Vagina (tissue), 2 donors: ENCODE measurements around the gene F12. TPM values are rescaled to one million over a fixed set of nuclear protein-coding genes. Genes with fewer than 3 reads are reported as not detected.

ENCODE experiments used
- DNase-seq, 2 donors: peaks; one replicate each; pipeline ENCODE4 v3.0.0-alpha.2; 2017; ENCODE audit errors: extremely low spot score in 2 of 2
- H3K27ac ChIP-seq: fragments of 200-600 bp; sonication (generic); one replicate; pipeline ENCODE4 v1.5.1; 2019
- H3K27me3 ChIP-seq: fragments of 200-600 bp; sonication (generic); one replicate; pipeline ENCODE4 v1.5.1; 2019
- H3K36me3 ChIP-seq, 2 donors: fragments of 200-600 bp; sonication (generic); one replicate each; pipeline ENCODE4 v1.5.1; 2017 to 2019
- H3K4me1 ChIP-seq: fragments of 200-600 bp; sonication (generic); one replicate; pipeline ENCODE4 v1.5.1; 2019
- H3K4me3 ChIP-seq, 2 donors: fragments of 200-600 bp; sonication (generic); 1 replicate in 1 of 2; 2 replicates in 1 of 2; pipeline ENCODE4 v1.5.1; 2016 to 2019
- H3K9me3 ChIP-seq: fragments of 200-600 bp; sonication (generic); one replicate; pipeline ENCODE4 v1.5.1; 2019
- CTCF ChIP-seq, 3 experiments: fragments of 450-650 bp in 2 of 3; fragments of 200-600 bp in 1 of 3; sonication (generic) in 1 of 3; IDR thresholded peaks; one replicate each; pipeline ENCODE4 v1.5.1; 2017 to 2019; ENCODE audit warnings: antibody characterized with exemption in 3 of 3, mild to moderate bottlenecking in 2 of 3, moderate library complexity in 2 of 3
- POLR2A ChIP-seq, 2 donors: fragments of 450-650 bp; IDR thresholded peaks; one replicate each; pipeline ENCODE4 v1.6.1; 2017; ENCODE audit warnings: antibody characterized with exemption in 2 of 2, mild to moderate bottlenecking in 2 of 2, moderate library complexity in 2 of 2
- POLR2AphosphoS5 ChIP-seq, 2 donors: sonication (generic); formaldehyde crosslinking; IDR thresholded peaks; one replicate each; pipeline ENCODE4 v1.9.0; 2017; ENCODE audit warnings: antibody characterized with exemption in 2 of 2, mild to moderate bottlenecking in 2 of 2, low read depth in 1 of 2; ENCODE audit not compliant: insufficient read depth in 1 of 2
- intact Hi-C: fragments of 100-400 bp; cut with DNase I; formaldehyde crosslinking; loops from one replicate; pipeline ENCODE4 v1.15.1; 2023
- total RNA-seq: library from RNA; depleted of rRNA; stranded (reverse); fragments of >200 nt; gene quantifications from one replicate; pipeline ENCODE4 v1.2.3, GENCODE V29; 2016

Gene F12
- total RNA-seq, 1 donor from 2014 or later = 5.2 TPM

- Histone ChIP-seq H3K36me3 (no peaks in the 10 kb centered on the region), H3K27ac (no peak overlapping the region), H3K9me3 (no peaks in the 10 kb centered on the region), H3K4me3 (no peak overlapping the region), H3K4me1 (peaks cover 36% of the 10 kb centered on the region), H3K27me3 (no peaks in the 10 kb centered on the region)
- intact Hi-C loops = loop anchor here (2.0 kb wide), 1 partner anchor 46 kb away; no protein-coding TSS in a partner anchor
- no peak for DNase-seq
- TF ChIP-seq POLR2A (IDR thresholded peaks at IDR 0.05) = no peak
- no peak for TF ChIP-seq POLR2AphosphoS5 (IDR thresholded peaks at IDR 0.05; ENCODE audit: insufficient read depth in 1 of 2, low read depth in 1 of 2)
- no peak for TF ChIP-seq CTCF (IDR thresholded peaks at IDR 0.05)
Observed at GRCh38 chr5:177448244-177448950, 39.0 kb upstream of the F12 start.

GRCh38 chr5:177447611-177448243, 38.4 kb upstream of the F12 start:
- Histone ChIP-seq H3K27ac (peak overlapping the region; percentile 19), H3K27me3 (no peaks in the 10 kb centered on the region), H3K9me3 (no peaks in the 10 kb centered on the region), H3K36me3 (no peaks in the 10 kb centered on the region), H3K4me3 (peak overlapping the region; percentile 50 to 70), H3K4me1 (peaks cover 36% of the 10 kb centered on the region)
- intact Hi-C loops = loop anchor here (2.0 kb wide), 1 partner anchor 45 kb away; no protein-coding TSS in a partner anchor
- no peak for TF ChIP-seq CTCF (IDR thresholded peaks at IDR 0.05)
- no peak for TF ChIP-seq POLR2A (IDR thresholded peaks at IDR 0.05)
- TF ChIP-seq POLR2AphosphoS5 (IDR thresholded peaks at IDR 0.05; ENCODE audit: insufficient read depth in 1 of 2, low read depth in 1 of 2) = no peak
- no peak for DNase-seq

GRCh38 chr5:177447066-177447610, 37.8 kb upstream of the F12 start:
- H3K27ac ChIP-seq = peak overlapping the region; percentile 19
- DNase-seq = no peak
- peaks cover 36% of the 10 kb centered on the region for H3K4me1 ChIP-seq
- peak overlapping the region; percentile 50 to 70 for H3K4me3 ChIP-seq
- no peaks in the 10 kb centered on the region for H3K9me3 ChIP-seq
- intact Hi-C loops = no loop called here
- no peaks in the 10 kb centered on the region for H3K36me3 ChIP-seq
- TF ChIP-seq POLR2AphosphoS5 (IDR thresholded peaks at IDR 0.05; ENCODE audit: insufficient read depth in 1 of 2, low read depth in 1 of 2) (no peak), POLR2A (IDR thresholded peaks at IDR 0.05) (no peak), CTCF (IDR thresholded peaks at IDR 0.05) (no peak)
- H3K27me3 ChIP-seq = no peaks in the 10 kb centered on the region

GRCh38 chr5:177446200-177447065, 37.1 kb upstream of the F12 start, which contains the start of gene PRR7:
Gene PRR7, plus strand, starts transcription at chr5:177446814. Its CDS starts 8,254 bp downstream, at chr5:177455068.
- H3K27me3 ChIP-seq = no peaks in the 10 kb centered on the region
- no peaks in the 10 kb centered on the region for H3K9me3 ChIP-seq
- TF ChIP-seq CTCF (IDR thresholded peaks at IDR 0.05) (no peak), POLR2A (IDR thresholded peaks at IDR 0.05) (no peak), POLR2AphosphoS5 (IDR thresholded peaks at IDR 0.05; ENCODE audit: insufficient read depth in 1 of 2, low read depth in 1 of 2) (peak in 1 of 2 donors; percentile 32)
- intact Hi-C loops = no loop called here
- peak within 1 kb of the TSS; percentile 19 for H3K27ac ChIP-seq
- peaks cover 36% of the 10 kb centered on the region for H3K4me1 ChIP-seq
- peaks cover 0 to 7% of the 10 kb centered on the region in 2 donors for H3K36me3 ChIP-seq
- no peak for DNase-seq
- H3K4me3 ChIP-seq = peak within 1 kb of the TSS; percentile 50 to 70
